Measurements from ENCODE around the gene ANGPTL2. TPM values are rescaled to one million over a fixed set of nuclear protein-coding genes. Genes with fewer than 3 reads are reported as not detected.

ANGPTL2 gene
- total and polyA plus RNA-seq, 2 of the 4 experiments (the other 2 are of a cell fraction): 9.5 to 25.1 TPM

GRCh38 chr9:127079446-127080140, 42.8 kb downstream of the ANGPTL2 start:
- Histone ChIP-seq H2AK5ac (ENCODE audit: low read depth, low read length) (no peak overlapping the region), H3K9me3 (ENCODE audit: control insufficient read depth, insufficient read depth, low read length) (0 out of 2 replicates have a peak, but pooled peaks cover 2% of the 10 kb centered on the region), H3K4me2 (ENCODE audit: low read depth, low read length) (no peak overlapping the region), H3K56ac (ENCODE audit: extremely low read depth, insufficient read depth, low read length) (no peak overlapping the region), H3K4me3 (ENCODE audit: insufficient read depth, low read depth, low read length) (no peak overlapping the region), H3K18ac (ENCODE audit: low read depth, low read length) (no peak overlapping the region), H4K91ac (ENCODE audit: insufficient read depth, low read depth, low read length) (no peak overlapping the region), H3K4ac (ENCODE audit: low read depth, low read length) (no peak overlapping the region), H2BK120ac (ENCODE audit: low read depth, low read length) (no peak overlapping the region), H3K4me1 (ENCODE audit: control insufficient read depth, insufficient read depth, low read length) (peaks cover 11% of the 10 kb centered on the region), H2AK9ac (replicated peaks; ENCODE audit: low read depth, low read length, poor library complexity) (no peak overlapping the region), H3K79me1 (ENCODE audit: low read depth in 1 of 2, low read length in 2 of 2) (no peaks in the 10 kb centered on the region), H3K14ac (replicated peaks; ENCODE audit: low read depth, low read length) (no peak overlapping the region), H4K5ac (ENCODE audit: low read depth, low read length) (no peak overlapping the region), H3K27me3 (ENCODE audit: control insufficient read depth, insufficient read depth, low read length) (no peaks in the 10 kb centered on the region), H3K36me3 (ENCODE audit: control insufficient read depth, insufficient read depth, low read length) (no peaks in the 10 kb centered on the region), H2BK20ac (ENCODE audit: low read depth, low read length) (no peak overlapping the region), H3K27ac (ENCODE audit: insufficient read depth, low read length) (no peak overlapping the region), H4K8ac (ENCODE audit: low read depth in 2 of 2, low read length in 2 of 2) (no peak overlapping the region), H3K23ac (ENCODE audit: low read depth, low read length) (no peak overlapping the region), H3K9me1 (ENCODE audit: insufficient read depth, low read length) (0 out of 2 replicates have a peak, but pooled peaks cover 2% of the 10 kb centered on the region), H2BK5ac (ENCODE audit: low read depth, low read length, poor library complexity, severe bottlenecking) (no peak overlapping the region), H4K20me1 (ENCODE audit: insufficient read depth, low read length) (no peaks in the 10 kb centered on the region), H2AFZ (replicated peaks; ENCODE audit: low read length, poor library complexity) (no peak overlapping the region), H3K9ac (ENCODE audit: low read depth, low read length) (no peak overlapping the region), H2BK15ac (ENCODE audit: low read depth, low read length) (no peak overlapping the region)
- DNase-seq (no peak), ATAC-seq (ENCODE audit: low read depth) (no peak)
- in situ Hi-C loops (cut with MboI; ENCODE audit: low sequenced_read_pairs) (no loop called here), dilution Hi-C loops (cut with HindIII; ENCODE audit: low sequenced_read_pairs, unreplicated experiment) (no loop called here), intact Hi-C loops (cut with micrococcal nuclease) (no loop called here)
- 90% methylated on average over 2 of the region's 8 CpGs; no CpG with 5 or more reads in 1 of the 2 experiments for WGBS, 2 experiments (ENCODE audit: extremely low coverage in 2 of 2, insufficient read length in 1 of 2)
- BruUV-seq (replicated peaks): no TSS peak
- peak; percentile 39; the same call in 1 of the 2 replicates for TF ChIP-seq CEBPB (IDR thresholded peaks at IDR 0.05; ENCODE audit: low read depth, low read length)
- TF ChIP-seq, protein P1, sequence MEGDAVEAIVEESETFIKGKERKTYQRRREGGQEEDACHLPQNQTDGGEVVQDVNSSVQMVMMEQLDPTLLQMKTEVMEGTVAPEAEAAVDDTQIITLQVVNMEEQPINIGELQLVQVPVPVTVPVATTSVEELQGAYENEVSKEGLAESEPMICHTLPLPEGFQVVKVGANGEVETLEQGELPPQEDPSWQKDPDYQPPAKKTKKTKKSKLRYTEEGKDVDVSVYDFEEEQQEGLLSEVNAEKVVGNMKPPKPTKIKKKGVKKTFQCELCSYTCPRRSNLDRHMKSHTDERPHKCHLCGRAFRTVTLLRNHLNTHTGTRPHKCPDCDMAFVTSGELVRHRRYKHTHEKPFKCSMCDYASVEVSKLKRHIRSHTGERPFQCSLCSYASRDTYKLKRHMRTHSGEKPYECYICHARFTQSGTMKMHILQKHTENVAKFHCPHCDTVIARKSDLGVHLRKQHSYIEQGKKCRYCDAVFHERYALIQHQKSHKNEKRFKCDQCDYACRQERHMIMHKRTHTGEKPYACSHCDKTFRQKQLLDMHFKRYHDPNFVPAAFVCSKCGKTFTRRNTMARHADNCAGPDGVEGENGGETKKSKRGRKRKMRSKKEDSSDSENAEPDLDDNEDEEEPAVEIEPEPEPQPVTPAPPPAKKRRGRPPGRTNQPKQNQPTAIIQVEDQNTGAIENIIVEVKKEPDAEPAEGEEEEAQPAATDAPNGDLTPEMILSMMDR (conservative IDR thresholded peaks at IDR 0.05; ENCODE audit: low read depth, low read length): no peak
- POLR2A ChIA-PET (ENCODE audit: unreplicated experiment): no interaction called here
- CTCF ChIA-PET: no interaction called here
